GM12878 (cell line): ENCODE data around the gene CLBA1. TPM values are rescaled to one million over a fixed set of nuclear protein-coding genes. Genes with fewer than 3 reads are reported as not detected.

Experiments used
- ATAC-seq: fragments of 200-7000 bp; cut with Tn5 transposase; 3 replicates; pipeline ENCODE4 v1.9.1; 2020; ENCODE audit warnings: mild to moderate bottlenecking, moderate library complexity
- BruUV-seq: library from RNA; stranded (reverse); fragments of 400-500 nt; replicated peaks from 2 replicates; lab custom pipeline; 2021; lab: Mats Ljungman, UMichigan
- CTCF ChIA-PET: fragments of 300-600 bp; sonication (Branson Sonifier 250); formaldehyde crosslinking; extraction: SDS; loops from one replicate; lab custom pipeline; 2021; ENCODE audit warnings: inconsistent platforms; lab: Yijun Ruan, JAX
- POLR2A ChIA-PET: fragments of 350-600 bp; formaldehyde crosslinking; extraction: SDS; loops from one replicate; lab custom pipeline; 2021; ENCODE audit warnings: inconsistent platforms; lab: Charles Lee
- RAD21 ChIA-PET: fragments of 300-600 bp; sonication (Branson Sonifier 250); formaldehyde crosslinking; loops from one replicate; lab custom pipeline; 2023; ENCODE audit warnings: antibody characterized with exemption; ENCODE audit not compliant: unreplicated experiment; lab: Charles Lee
- SMC1A ChIA-PET: fragments of 300-600 bp; sonication (Branson Sonifier 250); formaldehyde crosslinking; loops from one replicate; lab custom pipeline; 2023; ENCODE audit not compliant: unreplicated experiment, uncharacterized antibody; lab: Charles Lee
- DNase-seq: peaks from one replicate; pipeline ENCODE4 v3.0.0-alpha.2; 2011; ENCODE audit warnings: low read depth, low spot score
- FAIRE-seq: peaks from 3 replicates; lab custom pipeline; 2011; peaks lifted over from hg19 to GRCh38; lab: Jason Lieb, UNC
- H2AFZ ChIP-seq: 2 replicates; pipeline ENCODE4 v1.6.0; 2011; ENCODE audit warnings: low read depth, low read length, control low read depth; ENCODE audit not compliant: control insufficient read depth
- H3K27ac ChIP-seq: 2 replicates; pipeline ENCODE4 v1.5.1; 2011; ENCODE audit warnings: control low read depth; ENCODE audit not compliant: control insufficient read depth, insufficient read depth
- H3K27me3 ChIP-seq, 2 experiments: replicated peaks in 1 of 2; 2 replicates each; pipeline versions ENCODE4 v1.6.0 to v1.6.1; 2011; ENCODE audit warnings: low read length in 1 of 2; ENCODE audit not compliant: control insufficient read depth in 2 of 2, insufficient read depth in 2 of 2
- H3K36me3 ChIP-seq, 2 experiments: 2 replicates each; pipeline ENCODE4 v1.5.1; 2011; ENCODE audit warnings: low read length in 1 of 2; ENCODE audit not compliant: control insufficient read depth in 2 of 2, insufficient read depth in 2 of 2
- H3K4me1 ChIP-seq: 2 replicates; pipeline ENCODE4 v1.6.1; 2011; ENCODE audit warnings: mild to moderate bottlenecking, low read length, moderate library complexity, mixed read lengths; ENCODE audit not compliant: control insufficient read depth, insufficient read depth
- H3K4me2 ChIP-seq: 2 replicates; pipeline ENCODE4 v1.6.0; 2011; ENCODE audit warnings: control low read depth; ENCODE audit not compliant: control insufficient read depth, insufficient read depth
- H3K4me3 ChIP-seq: fragments of 200-600 bp; sonication (generic); 2 replicates; pipeline ENCODE4 v1.5.1; 2016
- H3K79me2 ChIP-seq: 2 replicates; pipeline ENCODE4 v1.6.0; 2011; ENCODE audit warnings: low read length; ENCODE audit not compliant: control insufficient read depth, insufficient read depth
- H3K9ac ChIP-seq: 2 replicates; pipeline ENCODE4 v1.8.0; 2011; ENCODE audit warnings: low read length, control low read depth, mixed read lengths; ENCODE audit not compliant: control insufficient read depth, insufficient read depth
- H3K9me3 ChIP-seq: replicated peaks from 3 replicates; pipeline ENCODE4 v1.5.1; 2011; ENCODE audit warnings: mild to moderate bottlenecking, low read length; ENCODE audit not compliant: control insufficient read depth, insufficient read depth
- H4K20me1 ChIP-seq: 2 replicates; pipeline ENCODE4 v1.6.0; 2011; ENCODE audit not compliant: control insufficient read depth, insufficient read depth
- BRCA1 ChIP-seq: IDR thresholded peaks from 2 replicates; pipeline ENCODE4 v1.6.1; 2011; ENCODE audit warnings: low read depth, low read length, improper control_type of control experiment
- IKZF1 ChIP-seq: fragments of 450-650 bp; conservative IDR thresholded peaks from 2 replicates; pipeline ENCODE4 v1.6.1; 2017; ENCODE audit warnings: antibody characterized with exemption, mild to moderate bottlenecking
- MTA2 ChIP-seq: fragments of 450-650 bp; IDR thresholded peaks from 2 replicates; pipeline ENCODE4 v1.6.1; 2016; ENCODE audit warnings: low read depth, mild to moderate bottlenecking, moderate library complexity
- MXI1 ChIP-seq: fragments of 150-350 bp; IDR thresholded peaks from 2 replicates; pipeline ENCODE4 v1.6.1; 2011; ENCODE audit warnings: low read depth, mild to moderate bottlenecking, inconsistent platforms, low read length, improper control_type of control experiment
- SIN3A ChIP-seq: IDR thresholded peaks from 2 replicates; pipeline ENCODE4 v1.6.1; 2012; ENCODE audit warnings: low read depth, low read length, improper control_type of control experiment
- ZNF274 ChIP-seq: IDR thresholded peaks from one replicate; pipeline ENCODE4 v1.8.0; 2011; ENCODE audit not compliant: insufficient read length, insufficient read depth
- WGBS: methylation state at CpG from one replicate; pipeline ENCODE4 v1.1.6; 2016; ENCODE audit warnings: low lambda C conversion rate; ENCODE audit not compliant: insufficient replicate concordance, insufficient coverage; ENCODE audit errors: missing lambda C conversion rate; 5-methylcytosine and 5-hydroxymethylcytosine counted together
- in situ Hi-C: fragments of 300-500 bp; cut with MboI; formaldehyde crosslinking; loops from 9 replicates; pipeline ENCODE4 v1.14.3; 2018; ENCODE audit warnings: mixed read lengths
- intact Hi-C: fragments of 100-400 bp; cut with micrococcal nuclease; formaldehyde crosslinking; loops from one replicate; pipeline ENCODE4 v1.14.2; 2022; ENCODE audit not compliant: unreplicated experiment
- polyA plus RNA-seq, 11 experiments: library from polyadenylated mRNA; depleted of rRNA in 4 of 11; unstranded in 6 of 11; stranded (reverse) in 5 of 11; fragments of >200 nt; fragmentation: Nextera tagmentation in 4 of 11; fragmentation: Illumina TruSeq in 1 of 11; extraction: Ambion mirVana in 4 of 11; extraction: Trizol in 1 of 11; gene quantifications; 1 replicate in 1 of 11; 2 replicates in 10 of 11; pipeline versions ENCODE4 v1.2.1 to v1.2.3, GENCODE V29; 2011 to 2016; ENCODE audit warnings: inconsistent platforms in 2 of 11, missing spikeins in 2 of 11, low read depth in 1 of 11
- total RNA-seq, 4 experiments: library from RNA; depleted of rRNA in 3 of 4; stranded (reverse); fragments of >200 nt in 3 of 4; fragmentation: Illumina TruSeq in 1 of 4; extraction: Trizol in 1 of 4; gene quantifications; 2 replicates each; pipeline versions ENCODE4 v1.2.1 to v1.2.3, GENCODE V29; 2013 to 2021
- TF ChIP-seq, protein P1 (sequence below): fragments of 450-650 bp; conservative IDR thresholded peaks from 2 replicates; pipeline ENCODE4 v1.6.1; 2017; ENCODE audit warnings: mild to moderate bottlenecking, moderate library complexity
- TF ChIP-seq, protein P2 (sequence below): fragments of 450-650 bp; IDR thresholded peaks from 2 replicates; pipeline ENCODE4 v1.6.1; 2016; ENCODE audit warnings: mild to moderate bottlenecking
- TF ChIP-seq, protein P3 (sequence below): fragments of 450-650 bp; IDR thresholded peaks from 2 replicates; pipeline ENCODE4 v1.6.1; 2018; ENCODE audit warnings: mild to moderate bottlenecking, low read depth, moderate library complexity; ENCODE audit not compliant: partially characterized antibody
- TF ChIP-seq, protein P4 (sequence below), 3 experiments: IDR thresholded peaks in 2 of 3; conservative IDR thresholded peaks in 1 of 3; 2 replicates each; pipeline ENCODE4 v1.5.1; 2011; ENCODE audit warnings: low read depth in 3 of 3, low read length in 3 of 3, mild to moderate bottlenecking in 3 of 3, control low read depth in 2 of 3, moderate library complexity in 2 of 3, inconsistent platforms in 1 of 3, mixed read lengths in 1 of 3; ENCODE audit not compliant: control insufficient read depth in 2 of 3, insufficient read depth in 1 of 3; ENCODE audit errors: extremely low read depth in 1 of 3

Gene CLBA1
- total and polyA plus RNA-seq, 10 of the 15 experiments (the other 5 are each of a cell fraction or from before 2014, with no cell fraction given): 0.07 to 1.1 (median 0.62) TPM; not detected in 1

DNA sequence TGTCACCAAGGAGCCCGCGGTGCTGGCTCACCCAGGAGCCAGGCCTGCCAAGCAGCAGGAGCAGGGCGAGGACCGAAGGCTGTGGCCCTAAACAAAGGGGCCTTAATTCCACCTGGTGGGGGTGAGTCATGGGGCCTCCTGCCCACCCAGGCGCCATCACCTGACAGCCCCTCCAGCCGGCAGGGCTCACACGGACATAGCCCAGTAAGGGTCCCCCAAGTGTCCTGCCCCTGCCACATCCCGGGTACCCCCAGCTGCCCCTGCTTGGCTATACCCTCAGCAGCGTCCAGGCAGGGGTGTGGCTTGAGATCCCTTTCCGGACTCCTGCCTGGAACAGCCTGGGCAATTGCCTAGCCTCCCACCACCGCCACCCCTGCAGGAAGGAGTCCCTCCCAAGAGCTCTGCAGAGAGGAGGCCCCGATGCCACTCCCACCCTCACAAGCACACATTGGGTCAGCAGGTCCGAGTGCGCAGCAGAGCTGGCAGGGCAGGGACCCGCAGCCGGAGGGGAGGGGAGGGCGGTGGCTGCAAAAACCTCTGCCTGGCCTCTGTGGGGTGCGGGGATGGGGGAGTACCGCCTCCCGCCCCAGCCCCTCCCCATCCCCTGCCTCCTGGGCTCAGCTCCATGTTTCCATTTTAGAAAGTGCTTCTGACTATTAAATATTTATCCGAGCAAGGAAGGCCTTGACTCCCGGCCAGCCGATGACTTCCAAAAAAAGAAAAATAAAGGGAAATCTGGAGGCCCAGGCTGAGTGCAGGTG, 12.0 kb upstream of the CLBA1 start (continued):
- TF ChIP-seq, protein P1, sequence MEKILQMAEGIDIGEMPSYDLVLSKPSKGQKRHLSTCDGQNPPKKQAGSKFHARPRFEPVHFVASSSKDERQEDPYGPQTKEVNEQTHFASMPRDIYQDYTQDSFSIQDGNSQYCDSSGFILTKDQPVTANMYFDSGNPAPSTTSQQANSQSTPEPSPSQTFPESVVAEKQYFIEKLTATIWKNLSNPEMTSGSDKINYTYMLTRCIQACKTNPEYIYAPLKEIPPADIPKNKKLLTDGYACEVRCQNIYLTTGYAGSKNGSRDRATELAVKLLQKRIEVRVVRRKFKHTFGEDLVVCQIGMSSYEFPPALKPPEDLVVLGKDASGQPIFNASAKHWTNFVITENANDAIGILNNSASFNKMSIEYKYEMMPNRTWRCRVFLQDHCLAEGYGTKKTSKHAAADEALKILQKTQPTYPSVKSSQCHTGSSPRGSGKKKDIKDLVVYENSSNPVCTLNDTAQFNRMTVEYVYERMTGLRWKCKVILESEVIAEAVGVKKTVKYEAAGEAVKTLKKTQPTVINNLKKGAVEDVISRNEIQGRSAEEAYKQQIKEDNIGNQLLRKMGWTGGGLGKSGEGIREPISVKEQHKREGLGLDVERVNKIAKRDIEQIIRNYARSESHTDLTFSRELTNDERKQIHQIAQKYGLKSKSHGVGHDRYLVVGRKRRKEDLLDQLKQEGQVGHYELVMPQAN: no peak
- TF ChIP-seq MTA2: no peak
- no peak for TF ChIP-seq IKZF1

DNA sequence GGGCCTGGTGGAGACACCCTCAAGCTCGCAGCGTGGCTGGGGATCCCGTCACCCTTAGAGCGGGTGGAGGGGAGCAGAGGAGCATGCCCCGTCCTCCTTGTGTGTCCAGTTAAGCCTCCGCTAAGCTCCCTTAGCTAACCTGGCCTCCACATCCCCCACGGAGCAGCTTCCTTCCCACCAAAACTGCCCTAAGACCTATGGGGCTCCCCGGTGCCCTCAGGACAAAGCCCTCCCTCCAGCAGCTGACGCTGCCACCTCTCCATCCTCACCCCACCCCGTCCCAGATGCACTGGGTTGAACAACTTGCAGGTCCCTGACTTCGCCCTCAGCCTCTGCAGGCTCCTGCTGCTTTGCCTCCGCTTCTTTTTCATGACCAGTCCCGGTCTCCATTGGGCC, 11.4 kb upstream of the CLBA1 start:
- in situ Hi-C loops (no loop called here), intact Hi-C loops (loop anchor here (10.0 kb wide), 1 partner anchor 79 kb away; no protein-coding TSS in a partner anchor)
- Histone ChIP-seq H4K20me1 (no peaks in the 10 kb centered on the region), H3K36me3 (no peaks in the 10 kb centered on the region), H3K79me2 (no peaks in the 10 kb centered on the region), H3K4me3 (no peak overlapping the region), H3K27me3 (peaks cover 7 to 10% of the 10 kb centered on the region in 2 experiments), H3K9ac (no peak overlapping the region), H3K4me1 (no peaks in the 10 kb centered on the region; the same call in 1 of the 2 replicates), H3K4me2 (no peak overlapping the region), H3K27ac (no peak overlapping the region), H3K9me3 (no peaks in the 10 kb centered on the region), H2AFZ (no peak overlapping the region)
- ChIA-PET POLR2A (no interaction called here), SMC1A (interaction anchor here (0.9 to 3.4 kb wide), 4 partner anchors 64 to 78 kb away, joined by 3 to 24 read pairs (median 6); no protein-coding TSS in a partner anchor), CTCF (interaction anchor here (1.1 to 5.0 kb wide), 4 partner anchors 62 to 102 kb away, joined by 3 to 82 read pairs (median 6); no protein-coding TSS in a partner anchor), RAD21 (interaction anchor here (3.8 kb wide), 1 partner anchor 71 kb away, joined by 26 read pairs; no protein-coding TSS in a partner anchor)
- FAIRE-seq (no peak), ATAC-seq (no peak), DNase-seq (no peak)
- no TSS peak for BruUV-seq
- WGBS: 27% methylated on average over 13 of the region's 13 CpGs
- TF ChIP-seq, protein P2, sequence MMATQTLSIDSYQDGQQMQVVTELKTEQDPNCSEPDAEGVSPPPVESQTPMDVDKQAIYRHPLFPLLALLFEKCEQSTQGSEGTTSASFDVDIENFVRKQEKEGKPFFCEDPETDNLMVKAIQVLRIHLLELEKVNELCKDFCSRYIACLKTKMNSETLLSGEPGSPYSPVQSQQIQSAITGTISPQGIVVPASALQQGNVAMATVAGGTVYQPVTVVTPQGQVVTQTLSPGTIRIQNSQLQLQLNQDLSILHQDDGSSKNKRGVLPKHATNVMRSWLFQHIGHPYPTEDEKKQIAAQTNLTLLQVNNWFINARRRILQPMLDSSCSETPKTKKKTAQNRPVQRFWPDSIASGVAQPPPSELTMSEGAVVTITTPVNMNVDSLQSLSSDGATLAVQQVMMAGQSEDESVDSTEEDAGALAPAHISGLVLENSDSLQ: no peak
- no peak for TF ChIP-seq SIN3A
- TF ChIP-seq, protein P3, sequence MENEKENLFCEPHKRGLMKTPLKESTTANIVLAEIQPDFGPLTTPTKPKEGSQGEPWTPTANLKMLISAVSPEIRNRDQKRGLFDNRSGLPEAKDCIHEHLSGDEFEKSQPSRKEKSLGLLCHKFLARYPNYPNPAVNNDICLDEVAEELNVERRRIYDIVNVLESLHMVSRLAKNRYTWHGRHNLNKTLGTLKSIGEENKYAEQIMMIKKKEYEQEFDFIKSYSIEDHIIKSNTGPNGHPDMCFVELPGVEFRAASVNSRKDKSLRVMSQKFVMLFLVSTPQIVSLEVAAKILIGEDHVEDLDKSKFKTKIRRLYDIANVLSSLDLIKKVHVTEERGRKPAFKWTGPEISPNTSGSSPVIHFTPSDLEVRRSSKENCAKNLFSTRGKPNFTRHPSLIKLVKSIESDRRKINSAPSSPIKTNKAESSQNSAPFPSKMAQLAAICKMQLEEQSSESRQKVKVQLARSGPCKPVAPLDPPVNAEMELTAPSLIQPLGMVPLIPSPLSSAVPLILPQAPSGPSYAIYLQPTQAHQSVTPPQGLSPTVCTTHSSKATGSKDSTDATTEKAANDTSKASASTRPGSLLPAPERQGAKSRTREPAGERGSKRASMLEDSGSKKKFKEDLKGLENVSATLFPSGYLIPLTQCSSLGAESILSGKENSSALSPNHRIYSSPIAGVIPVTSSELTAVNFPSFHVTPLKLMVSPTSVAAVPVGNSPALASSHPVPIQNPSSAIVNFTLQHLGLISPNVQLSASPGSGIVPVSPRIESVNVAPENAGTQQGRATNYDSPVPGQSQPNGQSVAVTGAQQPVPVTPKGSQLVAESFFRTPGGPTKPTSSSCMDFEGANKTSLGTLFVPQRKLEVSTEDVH: no peak
- no peak for TF ChIP-seq MXI1
- TF ChIP-seq BRCA1: no peak
- no peak for TF ChIP-seq ZNF274
- TF ChIP-seq, protein P4, sequence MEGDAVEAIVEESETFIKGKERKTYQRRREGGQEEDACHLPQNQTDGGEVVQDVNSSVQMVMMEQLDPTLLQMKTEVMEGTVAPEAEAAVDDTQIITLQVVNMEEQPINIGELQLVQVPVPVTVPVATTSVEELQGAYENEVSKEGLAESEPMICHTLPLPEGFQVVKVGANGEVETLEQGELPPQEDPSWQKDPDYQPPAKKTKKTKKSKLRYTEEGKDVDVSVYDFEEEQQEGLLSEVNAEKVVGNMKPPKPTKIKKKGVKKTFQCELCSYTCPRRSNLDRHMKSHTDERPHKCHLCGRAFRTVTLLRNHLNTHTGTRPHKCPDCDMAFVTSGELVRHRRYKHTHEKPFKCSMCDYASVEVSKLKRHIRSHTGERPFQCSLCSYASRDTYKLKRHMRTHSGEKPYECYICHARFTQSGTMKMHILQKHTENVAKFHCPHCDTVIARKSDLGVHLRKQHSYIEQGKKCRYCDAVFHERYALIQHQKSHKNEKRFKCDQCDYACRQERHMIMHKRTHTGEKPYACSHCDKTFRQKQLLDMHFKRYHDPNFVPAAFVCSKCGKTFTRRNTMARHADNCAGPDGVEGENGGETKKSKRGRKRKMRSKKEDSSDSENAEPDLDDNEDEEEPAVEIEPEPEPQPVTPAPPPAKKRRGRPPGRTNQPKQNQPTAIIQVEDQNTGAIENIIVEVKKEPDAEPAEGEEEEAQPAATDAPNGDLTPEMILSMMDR (IDR thresholded peaks at IDR 0.05 in 2 of 3, conservative IDR thresholded peaks at IDR 0.05 in 1 of 3; ENCODE audit: control insufficient read depth in 2 of 3, extremely low read depth in 1 of 3, insufficient read depth in 1 of 3, low read depth in 3 of 3, low read length in 3 of 3): no peak
